ENCODE measurements around the gene STX11. TPM values are rescaled to one million over a fixed set of nuclear protein-coding genes. Genes with fewer than 3 reads are reported as not detected.

Gene STX11
- total RNA-seq, 3 donors from 2014 or later = 20.0 to 46.4 (median 22.8) TPM

GRCh38 chr6:144153971-144154370, 3.7 kb downstream of the STX11 start:
- no peak for DNase-seq (ENCODE audit: low spot score in 2 of 2)
- intact Hi-C loops (cut with DNase I; ENCODE audit: low total_unique reads) = no loop called here
- Histone ChIP-seq H3K9me3 (no peaks in the 10 kb centered on the region), H3K27ac (no peak overlapping the region), H3K4me1 (no peaks in the 10 kb centered on the region), H3K36me3 (no peaks in the 10 kb centered on the region), H3K4me3 (no peak overlapping the region), H3K27me3 (no peaks in the 10 kb centered on the region)
- TF ChIP-seq, protein P1, sequence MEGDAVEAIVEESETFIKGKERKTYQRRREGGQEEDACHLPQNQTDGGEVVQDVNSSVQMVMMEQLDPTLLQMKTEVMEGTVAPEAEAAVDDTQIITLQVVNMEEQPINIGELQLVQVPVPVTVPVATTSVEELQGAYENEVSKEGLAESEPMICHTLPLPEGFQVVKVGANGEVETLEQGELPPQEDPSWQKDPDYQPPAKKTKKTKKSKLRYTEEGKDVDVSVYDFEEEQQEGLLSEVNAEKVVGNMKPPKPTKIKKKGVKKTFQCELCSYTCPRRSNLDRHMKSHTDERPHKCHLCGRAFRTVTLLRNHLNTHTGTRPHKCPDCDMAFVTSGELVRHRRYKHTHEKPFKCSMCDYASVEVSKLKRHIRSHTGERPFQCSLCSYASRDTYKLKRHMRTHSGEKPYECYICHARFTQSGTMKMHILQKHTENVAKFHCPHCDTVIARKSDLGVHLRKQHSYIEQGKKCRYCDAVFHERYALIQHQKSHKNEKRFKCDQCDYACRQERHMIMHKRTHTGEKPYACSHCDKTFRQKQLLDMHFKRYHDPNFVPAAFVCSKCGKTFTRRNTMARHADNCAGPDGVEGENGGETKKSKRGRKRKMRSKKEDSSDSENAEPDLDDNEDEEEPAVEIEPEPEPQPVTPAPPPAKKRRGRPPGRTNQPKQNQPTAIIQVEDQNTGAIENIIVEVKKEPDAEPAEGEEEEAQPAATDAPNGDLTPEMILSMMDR (IDR thresholded peaks at IDR 0.05) = no peak
- TF ChIP-seq POLR2A (IDR thresholded peaks at IDR 0.05) (no peak), POLR2AphosphoS5 (IDR thresholded peaks at IDR 0.05) (no peak)

DNA sequence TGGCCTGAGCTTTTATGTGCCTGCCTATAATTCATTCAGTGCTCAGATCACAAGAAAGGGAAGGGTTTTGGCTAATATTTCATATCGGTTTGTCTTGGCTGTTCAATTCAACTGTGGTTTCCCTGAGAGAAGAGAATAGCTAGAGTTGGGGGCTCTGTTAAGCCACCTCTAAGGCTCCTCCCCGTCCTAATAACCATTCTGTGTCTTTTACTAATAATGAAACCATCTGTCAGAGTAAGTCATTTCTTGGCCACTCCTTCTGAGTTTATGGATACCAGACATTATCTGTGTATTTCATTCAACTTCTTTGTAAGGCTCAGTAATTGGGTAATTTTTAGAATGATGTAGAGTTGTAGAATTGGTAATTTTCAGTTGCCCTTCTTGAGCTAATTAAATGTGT, 5.2 kb downstream of the STX11 start:
- intact Hi-C loops (cut with DNase I; ENCODE audit: low total_unique reads) = no loop called here
- Histone ChIP-seq H3K27me3 (no peaks in the 10 kb centered on the region), H3K4me1 (no peaks in the 10 kb centered on the region), H3K9me3 (no peaks in the 10 kb centered on the region), H3K36me3 (no peaks in the 10 kb centered on the region), H3K4me3 (no peak overlapping the region), H3K27ac (no peak overlapping the region)
- no peak for DNase-seq (ENCODE audit: low spot score in 2 of 2)
- TF ChIP-seq, protein P1 (IDR thresholded peaks at IDR 0.05) = no peak
- no peak for TF ChIP-seq POLR2AphosphoS5 (IDR thresholded peaks at IDR 0.05)
- TF ChIP-seq POLR2A (IDR thresholded peaks at IDR 0.05) = no peak

- Histone ChIP-seq H3K27ac (no peak overlapping the region), H3K4me1 (no peaks in the 10 kb centered on the region), H3K9me3 (no peaks in the 10 kb centered on the region)
These were observed 6.0 kb downstream of the STX11 start for GRCh38 chr6:144156338-144156737.

DNA sequence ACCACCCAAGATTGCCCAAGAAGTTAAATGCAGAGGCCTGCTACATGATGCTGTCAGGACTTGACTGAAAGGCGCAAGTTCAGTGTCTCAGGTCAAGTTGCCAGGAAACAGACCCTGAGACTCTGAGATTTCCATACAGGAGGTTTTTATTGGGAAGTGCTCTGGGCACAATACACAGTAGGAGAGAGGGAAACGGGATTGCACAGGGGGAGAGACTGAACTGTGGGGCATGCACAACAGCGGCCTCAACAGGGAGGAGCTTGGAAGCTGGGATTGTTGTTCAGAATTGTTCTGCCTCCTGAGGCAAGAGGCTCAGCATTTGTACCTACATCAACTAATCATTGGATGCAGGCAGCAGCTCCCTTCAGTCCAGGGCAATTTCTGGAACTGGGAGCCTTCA, 6.7 kb downstream of the STX11 start:
- Histone ChIP-seq H3K27ac (peak overlapping the region in 1 of 2 donors; percentile 0), H3K27me3 (no peaks in the 10 kb centered on the region), H3K9me3 (no peaks in the 10 kb centered on the region), H3K36me3 (no peaks in the 10 kb centered on the region), H3K4me1 (no peaks in the 10 kb centered on the region), H3K4me3 (no peak overlapping the region)
- TF ChIP-seq POLR2AphosphoS5 (IDR thresholded peaks at IDR 0.05) (no peak), POLR2A (IDR thresholded peaks at IDR 0.05) (no peak)
- TF ChIP-seq, protein P1 (IDR thresholded peaks at IDR 0.05) = no peak
- intact Hi-C loops (cut with DNase I; ENCODE audit: low total_unique reads) = no loop called here
- DNase-seq (ENCODE audit: low spot score in 2 of 2) = no peak

More at GRCh38 chr6:144156338-144156737, 6.0 kb downstream of the STX11 start:
- H3K36me3 ChIP-seq = no peaks in the 10 kb centered on the region
- no peak for DNase-seq (ENCODE audit: low spot score in 2 of 2)
- no peak overlapping the region for H3K4me3 ChIP-seq
- H3K27me3 ChIP-seq = no peaks in the 10 kb centered on the region
- intact Hi-C loops (cut with DNase I; ENCODE audit: low total_unique reads) = no loop called here
- TF ChIP-seq POLR2AphosphoS5 (IDR thresholded peaks at IDR 0.05) (no peak), POLR2A (IDR thresholded peaks at IDR 0.05) (no peak)
- TF ChIP-seq, protein P1 (IDR thresholded peaks at IDR 0.05) = no peak

DNA sequence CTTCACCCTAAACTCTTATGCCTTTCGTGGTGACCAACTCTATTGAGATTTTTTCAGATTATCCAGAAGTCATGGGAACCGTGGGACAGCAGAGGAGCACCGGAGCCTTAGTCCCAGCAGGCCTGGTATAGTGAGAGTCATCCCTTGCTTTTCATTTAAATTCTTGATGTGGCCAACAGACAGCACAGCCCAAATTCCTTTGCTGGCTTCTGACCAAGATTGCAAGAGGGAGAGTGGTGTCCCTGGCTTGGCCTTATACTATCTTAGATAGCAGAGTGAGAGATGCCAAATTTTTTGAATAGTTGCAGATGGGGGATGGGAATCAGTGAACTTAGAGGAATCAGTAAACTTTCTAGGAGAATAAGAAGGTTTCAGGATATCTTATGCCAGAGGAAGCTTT, 7.8 kb downstream of the STX11 start:
- Histone ChIP-seq H3K27me3 (no peaks in the 10 kb centered on the region), H3K9me3 (no peaks in the 10 kb centered on the region), H3K36me3 (no peaks in the 10 kb centered on the region), H3K27ac (no peak overlapping the region), H3K4me1 (no peaks in the 10 kb centered on the region), H3K4me3 (no peak overlapping the region)
- DNase-seq (ENCODE audit: low spot score in 2 of 2) = peak in 1 of 2 donors; percentile 38
- intact Hi-C loops (cut with DNase I; ENCODE audit: low total_unique reads) = no loop called here
- TF ChIP-seq POLR2AphosphoS5 (IDR thresholded peaks at IDR 0.05) = no peak
- TF ChIP-seq, protein P1 (IDR thresholded peaks at IDR 0.05) = no peak
- no peak for TF ChIP-seq POLR2A (IDR thresholded peaks at IDR 0.05)

Measured in breast epithelium (tissue), 4 donors.